ENCODE data around the gene GLRA2. TPM values are rescaled to one million over a fixed set of nuclear protein-coding genes. Genes with fewer than 3 reads are reported as not detected.

GLRA2 gene
- total RNA-seq, 1 donor from 2014 or later = not detected

DNA sequence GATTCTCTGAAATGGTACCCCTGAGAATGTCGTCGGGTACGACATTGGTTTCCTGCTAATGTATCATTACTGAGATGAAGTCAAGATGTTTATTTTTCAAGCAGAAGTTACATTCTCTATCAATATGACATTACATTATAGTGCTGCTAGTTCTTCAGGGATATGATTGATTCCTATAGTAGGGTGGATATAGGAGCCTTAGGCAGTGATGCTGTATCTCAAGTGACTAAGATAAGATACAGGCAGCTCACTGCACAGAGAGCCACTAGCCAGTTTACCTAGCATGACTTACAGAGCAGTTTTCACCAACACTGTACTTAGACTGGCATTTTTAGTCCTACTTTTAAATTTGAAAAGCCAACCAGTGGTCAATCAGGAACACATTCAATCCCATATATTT lies 188.6 kb downstream of the GLRA2 start:
- no peaks in the 10 kb centered on the region for H3K4me1 ChIP-seq
- H3K27ac ChIP-seq = no peak overlapping the region
- H3K4me3 ChIP-seq = no peak overlapping the region
- no peaks in the 10 kb centered on the region for H3K36me3 Mint-ChIP-seq
- H3K36me3 ChIP-seq = no peaks in the 10 kb centered on the region
- no peak overlapping the region for H3K27ac Mint-ChIP-seq
- H3F3A ChIP-seq (ENCODE audit: low read depth) = no peaks in the 10 kb centered on the region
- H3K4me3 Mint-ChIP-seq = no peak overlapping the region
- H3K27me3 ChIP-seq = no peaks in the 10 kb centered on the region
- no peak overlapping the region for H3K4me2 ChIP-seq
- peaks cover 2% of the 10 kb centered on the region for H3K9me3 ChIP-seq (ENCODE audit: low read depth)
- H3K9me3 Mint-ChIP-seq = no peaks in the 10 kb centered on the region
- H3K9ac ChIP-seq = no peak overlapping the region
- peaks cover 3% of the 10 kb centered on the region for H3K27me3 Mint-ChIP-seq (ENCODE audit: insufficient read depth, low read depth)
- no peaks in the 10 kb centered on the region for H4K20me1 ChIP-seq (ENCODE audit: low read depth)
- no peaks in the 10 kb centered on the region for H3K79me2 ChIP-seq (ENCODE audit: low read depth)
- no peak for DNase-seq (ENCODE audit: low spot score)
- TF ChIP-seq EZH2 (IDR thresholded peaks at IDR 0.05) (no peak), EZH2phosphoT487 (IDR thresholded peaks at IDR 0.05) (no peak)
- TF ChIP-seq, protein P1, sequence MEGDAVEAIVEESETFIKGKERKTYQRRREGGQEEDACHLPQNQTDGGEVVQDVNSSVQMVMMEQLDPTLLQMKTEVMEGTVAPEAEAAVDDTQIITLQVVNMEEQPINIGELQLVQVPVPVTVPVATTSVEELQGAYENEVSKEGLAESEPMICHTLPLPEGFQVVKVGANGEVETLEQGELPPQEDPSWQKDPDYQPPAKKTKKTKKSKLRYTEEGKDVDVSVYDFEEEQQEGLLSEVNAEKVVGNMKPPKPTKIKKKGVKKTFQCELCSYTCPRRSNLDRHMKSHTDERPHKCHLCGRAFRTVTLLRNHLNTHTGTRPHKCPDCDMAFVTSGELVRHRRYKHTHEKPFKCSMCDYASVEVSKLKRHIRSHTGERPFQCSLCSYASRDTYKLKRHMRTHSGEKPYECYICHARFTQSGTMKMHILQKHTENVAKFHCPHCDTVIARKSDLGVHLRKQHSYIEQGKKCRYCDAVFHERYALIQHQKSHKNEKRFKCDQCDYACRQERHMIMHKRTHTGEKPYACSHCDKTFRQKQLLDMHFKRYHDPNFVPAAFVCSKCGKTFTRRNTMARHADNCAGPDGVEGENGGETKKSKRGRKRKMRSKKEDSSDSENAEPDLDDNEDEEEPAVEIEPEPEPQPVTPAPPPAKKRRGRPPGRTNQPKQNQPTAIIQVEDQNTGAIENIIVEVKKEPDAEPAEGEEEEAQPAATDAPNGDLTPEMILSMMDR (IDR thresholded peaks at IDR 0.05) = no peak
- no peaks in the 10 kb centered on the region for H3K4me1 Mint-ChIP-seq
- no peak overlapping the region for H2AFZ ChIP-seq (replicated peaks)

DNA sequence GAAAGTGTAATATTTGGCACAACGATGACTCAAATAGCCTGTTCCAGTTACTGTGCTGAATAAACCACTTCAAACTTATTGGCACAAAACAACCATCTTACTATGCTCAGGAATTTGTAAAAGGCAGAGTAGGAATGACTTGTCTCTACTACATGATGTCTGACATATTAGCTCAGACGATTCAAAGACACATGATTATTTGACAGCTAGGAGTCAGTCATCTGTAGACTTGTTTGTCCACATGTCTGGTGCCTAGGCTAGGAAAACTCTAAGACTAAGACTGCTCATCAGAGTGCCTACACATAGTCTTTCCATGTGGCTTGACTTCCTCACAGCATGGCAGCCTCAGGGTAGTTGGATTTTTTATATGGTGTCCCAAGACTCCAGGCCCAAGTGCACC lies 189.1 kb downstream of the GLRA2 start:
- Histone ChIP-seq H3K79me2 (ENCODE audit: low read depth) (no peaks in the 10 kb centered on the region), H3F3A (ENCODE audit: low read depth) (no peaks in the 10 kb centered on the region), H3K36me3 (no peaks in the 10 kb centered on the region), H3K27me3 (no peaks in the 10 kb centered on the region), H4K20me1 (ENCODE audit: low read depth) (no peaks in the 10 kb centered on the region), H2AFZ (replicated peaks) (no peak overlapping the region), H3K9me3 (ENCODE audit: low read depth) (peaks cover 2% of the 10 kb centered on the region), H3K4me2 (no peak overlapping the region), H3K9ac (no peak overlapping the region), H3K4me3 (no peak overlapping the region), H3K27ac (no peak overlapping the region), H3K4me1 (no peaks in the 10 kb centered on the region)
- H3K27me3 Mint-ChIP-seq (ENCODE audit: insufficient read depth, low read depth) = peaks cover 3% of the 10 kb centered on the region
- H3K4me1 Mint-ChIP-seq = no peaks in the 10 kb centered on the region
- H3K4me3 Mint-ChIP-seq = no peak overlapping the region
- DNase-seq (ENCODE audit: low spot score) = no peak
- TF ChIP-seq, protein P1 (IDR thresholded peaks at IDR 0.05) = no peak
- TF ChIP-seq EZH2phosphoT487 (IDR thresholded peaks at IDR 0.05) (no peak), EZH2 (IDR thresholded peaks at IDR 0.05) (no peak)
- no peaks in the 10 kb centered on the region for H3K9me3 Mint-ChIP-seq
- no peak overlapping the region for H3K27ac Mint-ChIP-seq
- H3K36me3 Mint-ChIP-seq = no peaks in the 10 kb centered on the region

DNA sequence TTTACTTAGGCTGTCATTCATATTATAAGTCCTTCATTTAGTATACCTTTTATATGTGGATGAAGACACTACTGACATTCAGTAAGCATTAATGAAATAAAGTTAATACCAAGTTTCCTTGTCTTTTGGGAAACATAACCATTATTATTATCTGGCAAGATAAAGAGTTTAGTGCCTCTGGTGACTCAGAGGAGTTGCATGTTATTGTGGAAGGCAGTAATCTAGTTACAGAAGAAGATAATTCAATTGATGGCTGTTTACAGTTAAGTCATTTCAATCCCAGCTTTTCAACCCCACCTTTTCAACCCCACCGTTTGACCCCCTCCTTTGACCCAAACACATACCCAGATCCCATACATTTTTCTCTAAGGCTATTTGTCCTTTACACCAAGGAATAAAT lies 199.7 kb downstream of the GLRA2 start:
- H3K4me3 ChIP-seq = no peak overlapping the region
- H3K4me1 ChIP-seq = no peaks in the 10 kb centered on the region
- Mint-ChIP-seq H3K36me3 (no peaks in the 10 kb centered on the region), H3K27ac (no peak overlapping the region), H3K9me3 (peaks cover 6% of the 10 kb centered on the region), H3K27me3 (ENCODE audit: insufficient read depth, low read depth) (peaks cover 2% of the 10 kb centered on the region), H3K4me1 (no peaks in the 10 kb centered on the region), H3K4me3 (no peak overlapping the region)
- no peaks in the 10 kb centered on the region for H3K27me3 ChIP-seq
- no peaks in the 10 kb centered on the region for H3K79me2 ChIP-seq (ENCODE audit: low read depth)
- no peaks in the 10 kb centered on the region for H3K36me3 ChIP-seq
- H3K9me3 ChIP-seq (ENCODE audit: low read depth) = no peaks in the 10 kb centered on the region
- DNase-seq (ENCODE audit: low spot score) = no peak
- H2AFZ ChIP-seq (replicated peaks) = no peak overlapping the region
- H3F3A ChIP-seq (ENCODE audit: low read depth) = no peaks in the 10 kb centered on the region
- no peak overlapping the region for H3K27ac ChIP-seq
- no peak overlapping the region for H3K9ac ChIP-seq
- no peak overlapping the region for H3K4me2 ChIP-seq
- TF ChIP-seq EZH2phosphoT487 (IDR thresholded peaks at IDR 0.05) = no peak
- TF ChIP-seq, protein P1 (IDR thresholded peaks at IDR 0.05) = no peak
- TF ChIP-seq EZH2 (IDR thresholded peaks at IDR 0.05) = no peak
- H4K20me1 ChIP-seq (ENCODE audit: low read depth) = no peaks in the 10 kb centered on the region

Measured in neural progenitor cell (in vitro differentiated cells).